Nephron (organoid): ENCODE measurements around the gene IL1RL1.

ENCODE experiments used
- H3K27ac Mint-ChIP-seq, 3 experiments: 2 replicates each; pipeline ENCODE4 v1.8.0; 2020; ENCODE audit warnings: mixed read lengths in 3 of 3, mild to moderate bottlenecking in 2 of 3, moderate library complexity in 1 of 3
- H3K27me3 Mint-ChIP-seq: 2 replicates; pipeline ENCODE4 v1.8.0; 2021; ENCODE audit warnings: low read depth, mild to moderate bottlenecking, moderate library complexity, mixed read lengths
- H3K36me3 Mint-ChIP-seq: 2 replicates; pipeline ENCODE4 v1.8.0; 2020; ENCODE audit warnings: low read depth, mixed read lengths
- H3K4me1 Mint-ChIP-seq: 2 replicates; pipeline ENCODE4 v1.8.0; 2020; ENCODE audit warnings: mixed read lengths
- H3K4me3 Mint-ChIP-seq, 3 experiments: 2 replicates each; pipeline ENCODE4 v1.8.0; 2020; ENCODE audit warnings: mild to moderate bottlenecking in 3 of 3, mixed read lengths in 3 of 3, moderate library complexity in 2 of 3
- H3K9me3 Mint-ChIP-seq: 2 replicates; pipeline ENCODE4 v1.8.0; 2020; ENCODE audit warnings: mixed read lengths
- TF ChIP-seq, protein P1 (sequence below), 3 experiments: fragments of 200-600 bp; sonication (generic); IDR thresholded peaks; one replicate each; pipeline ENCODE4 v1.5.0; 2021; ENCODE audit warnings: antibody characterized with exemption in 3 of 3; ENCODE audit not compliant: unreplicated experiment in 3 of 3

The IL1RL1 gene

DNA sequence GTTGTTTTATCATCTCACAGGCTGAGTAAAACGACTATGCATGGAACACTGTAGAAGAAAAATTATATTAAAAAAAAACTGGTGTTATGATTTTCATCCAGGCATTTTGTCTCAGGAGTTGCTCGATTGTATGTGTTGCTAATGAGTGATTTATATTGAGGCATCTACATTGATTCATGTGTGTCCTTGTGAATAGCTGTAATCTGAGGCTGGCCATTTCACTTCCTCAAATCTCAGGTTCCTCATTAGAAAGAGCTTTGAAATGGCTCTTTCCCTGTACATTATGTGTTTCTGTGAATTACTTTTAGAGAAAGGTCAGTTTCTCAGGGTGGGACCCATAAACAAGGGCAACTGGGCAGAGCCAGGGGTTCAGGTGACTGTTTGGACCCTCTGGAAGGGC lies 46.6 kb downstream of the IL1RL1 start:
- TF ChIP-seq, protein P1, sequence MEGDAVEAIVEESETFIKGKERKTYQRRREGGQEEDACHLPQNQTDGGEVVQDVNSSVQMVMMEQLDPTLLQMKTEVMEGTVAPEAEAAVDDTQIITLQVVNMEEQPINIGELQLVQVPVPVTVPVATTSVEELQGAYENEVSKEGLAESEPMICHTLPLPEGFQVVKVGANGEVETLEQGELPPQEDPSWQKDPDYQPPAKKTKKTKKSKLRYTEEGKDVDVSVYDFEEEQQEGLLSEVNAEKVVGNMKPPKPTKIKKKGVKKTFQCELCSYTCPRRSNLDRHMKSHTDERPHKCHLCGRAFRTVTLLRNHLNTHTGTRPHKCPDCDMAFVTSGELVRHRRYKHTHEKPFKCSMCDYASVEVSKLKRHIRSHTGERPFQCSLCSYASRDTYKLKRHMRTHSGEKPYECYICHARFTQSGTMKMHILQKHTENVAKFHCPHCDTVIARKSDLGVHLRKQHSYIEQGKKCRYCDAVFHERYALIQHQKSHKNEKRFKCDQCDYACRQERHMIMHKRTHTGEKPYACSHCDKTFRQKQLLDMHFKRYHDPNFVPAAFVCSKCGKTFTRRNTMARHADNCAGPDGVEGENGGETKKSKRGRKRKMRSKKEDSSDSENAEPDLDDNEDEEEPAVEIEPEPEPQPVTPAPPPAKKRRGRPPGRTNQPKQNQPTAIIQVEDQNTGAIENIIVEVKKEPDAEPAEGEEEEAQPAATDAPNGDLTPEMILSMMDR (IDR thresholded peaks at IDR 0.05; ENCODE audit: unreplicated experiment in 3 of 3): no peak
- no peaks in the 10 kb centered on the region for H3K9me3 Mint-ChIP-seq
- H3K4me1 Mint-ChIP-seq: no peaks in the 10 kb centered on the region
- H3K4me3 Mint-ChIP-seq: no peak overlapping the region
- no peaks in the 10 kb centered on the region for H3K36me3 Mint-ChIP-seq
- no peak overlapping the region for H3K27ac Mint-ChIP-seq
- H3K27me3 Mint-ChIP-seq: peaks cover 11% of the 10 kb centered on the region

DNA sequence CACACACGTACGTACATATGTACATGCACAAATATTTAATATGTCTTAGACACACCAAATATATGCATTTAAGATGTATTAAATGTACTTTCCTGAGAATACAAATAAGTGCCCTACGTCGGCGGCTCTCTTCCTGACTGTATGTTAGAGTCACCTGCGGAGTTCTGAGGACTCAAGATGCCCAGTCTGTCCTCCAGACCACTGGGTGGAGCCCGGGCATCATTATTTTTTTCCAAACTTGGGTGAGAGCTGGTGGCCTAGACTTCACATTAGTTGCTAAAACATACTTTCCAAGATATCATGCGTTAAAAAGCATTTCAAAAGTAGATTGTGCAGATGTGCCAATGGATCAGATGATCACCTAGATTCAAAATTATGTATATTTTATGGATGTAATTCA lies 47.1 kb downstream of the IL1RL1 start:
- no peak overlapping the region for H3K4me3 Mint-ChIP-seq
- no peak overlapping the region for H3K27ac Mint-ChIP-seq
- no peaks in the 10 kb centered on the region for H3K4me1 Mint-ChIP-seq
- no peaks in the 10 kb centered on the region for H3K9me3 Mint-ChIP-seq
- TF ChIP-seq, protein P1 (IDR thresholded peaks at IDR 0.05; ENCODE audit: unreplicated experiment in 3 of 3): no peak
- H3K36me3 Mint-ChIP-seq: no peaks in the 10 kb centered on the region
- H3K27me3 Mint-ChIP-seq: peaks cover 11% of the 10 kb centered on the region

DNA sequence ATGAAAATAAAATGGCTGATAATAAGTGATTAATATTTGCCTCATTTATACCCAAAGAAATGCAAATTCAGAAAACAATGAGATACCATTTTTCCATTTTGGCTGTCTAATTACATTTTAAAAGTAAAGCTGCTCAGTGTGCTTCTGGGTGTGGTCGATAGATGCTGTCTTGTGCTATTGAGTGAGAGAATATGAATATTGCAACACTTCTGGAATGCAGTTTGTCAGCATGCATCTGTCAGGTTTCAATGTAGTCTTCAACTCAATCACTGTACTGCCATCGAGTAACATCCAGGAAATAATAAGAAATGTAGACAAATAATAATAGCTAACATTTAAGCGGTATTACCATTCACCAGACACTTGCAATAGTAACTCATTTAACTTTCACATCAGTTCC lies 48.2 kb downstream of the IL1RL1 start:
- Mint-ChIP-seq H3K27ac (no peak overlapping the region), H3K4me1 (no peaks in the 10 kb centered on the region), H3K4me3 (no peak overlapping the region), H3K9me3 (peaks cover 1% of the 10 kb centered on the region), H3K36me3 (no peaks in the 10 kb centered on the region), H3K27me3 (peaks cover 9% of the 10 kb centered on the region)
- TF ChIP-seq, protein P1 (IDR thresholded peaks at IDR 0.05; ENCODE audit: unreplicated experiment in 3 of 3): no peak

DNA sequence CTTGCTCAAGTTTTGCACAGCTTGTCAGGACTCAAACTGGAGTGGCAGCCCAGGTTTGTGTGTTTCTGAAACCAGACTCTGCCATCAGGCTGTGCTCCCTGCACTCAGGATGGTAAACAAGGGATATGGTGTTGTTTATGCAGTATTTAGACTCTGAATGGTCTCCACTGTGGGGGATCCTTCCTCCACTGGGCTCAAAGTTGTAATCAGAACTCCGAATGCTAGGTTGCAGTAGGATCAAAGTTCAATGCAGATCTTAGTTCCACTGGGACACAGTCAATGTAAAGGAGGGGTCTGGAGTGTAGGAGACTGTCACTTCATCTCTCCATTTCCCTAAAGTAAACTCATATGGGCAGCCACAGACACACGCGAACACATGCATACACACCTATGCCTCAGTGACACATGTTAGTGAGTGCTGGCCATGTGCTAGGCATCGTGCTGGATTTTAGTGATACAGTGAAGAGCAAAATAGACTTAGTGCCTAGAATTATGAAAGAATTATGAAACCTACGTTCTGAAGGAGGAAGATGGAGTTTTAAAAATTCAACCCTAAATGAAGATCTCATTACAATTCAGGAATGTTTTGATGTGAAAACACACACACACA lies 50.4 kb downstream of the IL1RL1 start:
- Mint-ChIP-seq H3K27ac (no peak overlapping the region), H3K4me3 (no peak overlapping the region), H3K9me3 (peaks cover 13% of the 10 kb centered on the region), H3K36me3 (peaks cover 10% of the 10 kb centered on the region), H3K4me1 (no peaks in the 10 kb centered on the region), H3K27me3 (peaks cover 12% of the 10 kb centered on the region)
- TF ChIP-seq, protein P1 (IDR thresholded peaks at IDR 0.05; ENCODE audit: unreplicated experiment in 3 of 3): no peak

DNA sequence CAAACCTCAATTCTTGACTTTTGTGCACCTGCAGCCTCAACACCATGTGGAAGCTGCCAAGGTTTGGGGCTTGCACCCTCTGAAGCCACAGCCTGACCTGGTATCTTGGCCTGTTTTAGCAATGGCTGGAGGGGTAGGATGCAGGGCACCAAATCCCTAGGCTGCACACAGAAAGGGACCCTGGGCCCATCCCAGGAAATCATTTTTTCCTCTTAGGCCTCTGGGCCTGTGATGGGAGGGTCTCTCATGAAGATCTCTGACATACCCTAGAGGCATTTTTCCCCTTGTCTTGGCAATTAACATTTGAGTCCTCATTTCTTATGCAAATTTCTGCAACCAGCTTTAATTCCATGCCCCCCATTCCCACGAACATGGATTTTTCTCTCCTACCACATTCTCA lies 54.4 kb downstream of the IL1RL1 start:
- Mint-ChIP-seq H3K36me3 (peaks cover 10% of the 10 kb centered on the region), H3K4me1 (no peaks in the 10 kb centered on the region), H3K27me3 (peaks cover 8% of the 10 kb centered on the region), H3K9me3 (peaks cover 19% of the 10 kb centered on the region), H3K4me3 (no peak overlapping the region), H3K27ac (no peak overlapping the region)
- TF ChIP-seq, protein P1 (IDR thresholded peaks at IDR 0.05; ENCODE audit: unreplicated experiment in 3 of 3): no peak

DNA sequence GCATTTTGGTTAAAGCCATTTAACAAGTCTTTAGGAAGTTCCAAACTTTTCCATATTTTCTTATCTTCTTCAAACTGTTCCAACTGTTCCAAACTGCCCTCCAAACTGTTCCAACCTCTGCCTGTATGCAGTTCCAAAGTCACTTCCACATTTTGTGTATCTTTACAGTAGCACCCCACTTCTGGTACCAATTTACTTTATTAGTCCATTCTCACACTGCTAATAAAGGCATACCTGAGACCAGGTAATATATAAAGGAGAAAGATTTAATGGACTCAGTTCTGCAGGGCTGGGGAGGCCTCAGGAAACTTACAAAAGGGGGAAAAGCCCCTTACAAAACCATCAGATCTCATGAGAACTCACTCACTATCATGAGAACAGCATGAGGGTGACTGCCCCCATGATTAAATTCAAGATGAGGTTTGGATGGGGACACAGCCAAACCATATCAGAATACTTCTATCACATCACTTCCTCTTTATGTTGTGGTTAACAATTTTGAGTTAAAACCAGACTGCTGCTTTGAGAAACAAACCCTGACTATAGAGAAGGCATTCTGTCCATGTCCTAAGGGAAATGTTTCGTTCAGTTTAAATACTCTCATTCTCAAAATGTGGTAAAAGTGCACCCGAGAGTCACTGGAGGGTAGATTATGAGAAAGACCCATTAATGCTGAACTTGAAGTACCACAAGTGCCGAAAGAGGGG lies 55.2 kb downstream of the IL1RL1 start:
- Mint-ChIP-seq H3K9me3 (peaks cover 19% of the 10 kb centered on the region), H3K27ac (no peak overlapping the region), H3K4me1 (no peaks in the 10 kb centered on the region), H3K27me3 (peaks cover 8% of the 10 kb centered on the region), H3K36me3 (peaks cover 10% of the 10 kb centered on the region), H3K4me3 (no peak overlapping the region)
- TF ChIP-seq, protein P1 (IDR thresholded peaks at IDR 0.05; ENCODE audit: unreplicated experiment in 3 of 3): no peak
